Mucosa of rectum (tissue), 2 donors: Measurements from ENCODE around the gene BNIP5.
A peak's percentile ranks its signal among the peaks of the same experiment; 100 is the strongest.

Experiments
- H3K27ac ChIP-seq, 2 donors: one replicate each; pipeline ENCODE4 v1.7.0; 2013; ENCODE audit warnings: inconsistent platforms in 2 of 2, low read depth in 2 of 2, low read length in 2 of 2
- H3K27me3 ChIP-seq, 2 donors: one replicate each; pipeline ENCODE4 v1.7.0; 2013; ENCODE audit warnings: low read length in 2 of 2; ENCODE audit not compliant: control insufficient read depth in 2 of 2, insufficient read depth in 2 of 2
- H3K36me3 ChIP-seq, 2 donors: one replicate each; pipeline ENCODE4 v1.7.0; 2013; ENCODE audit warnings: low read length in 2 of 2; ENCODE audit not compliant: control insufficient read depth in 2 of 2, insufficient read depth in 2 of 2
- H3K4me1 ChIP-seq, 2 donors: one replicate each; pipeline ENCODE4 v1.7.0; 2013; ENCODE audit warnings: low read length in 2 of 2, mild to moderate bottlenecking in 1 of 2; ENCODE audit not compliant: control insufficient read depth in 2 of 2, insufficient read depth in 2 of 2
- H3K4me3 ChIP-seq, 2 donors: one replicate each; pipeline ENCODE4 v1.7.0; 2013; ENCODE audit warnings: low read length in 2 of 2
- H3K9ac ChIP-seq, 2 donors: one replicate each; pipeline ENCODE4 v1.7.0; 2013; ENCODE audit warnings: low read length in 2 of 2, low read depth in 1 of 2, mild to moderate bottlenecking in 1 of 2
- H3K9me3 ChIP-seq, 2 donors: one replicate each; pipeline ENCODE4 v1.7.0; 2013; ENCODE audit warnings: low read length in 2 of 2; ENCODE audit not compliant: control insufficient read depth in 2 of 2
- donor health status: healthy.
- donor health status: Normal muscosa, but diverticular disease.

BNIP5 gene

GRCh38 chr6:36333931-36334725 lies 2.6 kb downstream of the BNIP5 start:
- H3K4me3 ChIP-seq: peak overlapping the region; percentile 52 to 77
- peak overlapping the region; percentile 1 to 66 for H3K9ac ChIP-seq

GRCh38 chr6:36333171-36333895 lies 3.4 kb downstream of the BNIP5 start:
- Histone ChIP-seq H3K27me3 (no peaks in the 10 kb centered on the region), H3K36me3 (peaks cover 0 to 6% of the 10 kb centered on the region in 2 donors), H3K4me1 (peaks cover 36 to 39% of the 10 kb centered on the region in 2 donors), H3K27ac (peak overlapping the region; percentile 91 to 93), H3K4me3 (no peak overlapping the region), H3K9ac (peak overlapping the region; percentile 1 to 66), H3K9me3 (no peaks in the 10 kb centered on the region)

More at GRCh38 chr6:36333931-36334725, 2.6 kb downstream of the BNIP5 start:
- Histone ChIP-seq H3K9me3 (no peaks in the 10 kb centered on the region), H3K4me1 (peaks cover 38 to 47% of the 10 kb centered on the region in 2 donors), H3K27me3 (no peaks in the 10 kb centered on the region), H3K27ac (peak overlapping the region; percentile 91 to 93), H3K36me3 (peaks cover 0 to 4% of the 10 kb centered on the region in 2 donors)

DNA sequence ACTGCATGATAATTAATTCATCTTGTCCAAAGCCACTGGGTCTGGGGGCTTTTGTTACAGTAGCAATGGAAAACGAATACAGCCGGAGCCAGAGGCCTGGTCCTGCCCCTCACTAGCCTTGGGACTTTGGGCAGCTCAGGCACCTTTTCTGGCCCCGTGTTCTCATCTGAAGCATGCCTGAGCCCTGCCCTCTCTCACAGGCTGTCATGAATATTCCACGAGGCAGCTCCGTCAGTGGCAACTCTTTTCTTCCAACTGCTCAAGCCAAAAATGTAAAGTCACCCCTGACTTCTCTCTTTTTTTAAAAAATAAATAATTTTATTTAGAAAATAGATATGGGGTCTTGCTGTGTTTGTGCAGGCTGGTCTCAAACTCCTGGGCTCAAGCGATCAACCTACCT lies 5.3 kb downstream of the BNIP5 start:
- peaks cover 3 to 7% of the 10 kb centered on the region in 2 donors for H3K36me3 ChIP-seq
- peaks cover 28 to 30% of the 10 kb centered on the region in 2 donors for H3K4me1 ChIP-seq
- no peaks in the 10 kb centered on the region for H3K27me3 ChIP-seq
- no peaks in the 10 kb centered on the region for H3K9me3 ChIP-seq
- no peak overlapping the region for H3K9ac ChIP-seq
- H3K4me3 ChIP-seq: no peak overlapping the region
- H3K27ac ChIP-seq: no peak overlapping the region

DNA sequence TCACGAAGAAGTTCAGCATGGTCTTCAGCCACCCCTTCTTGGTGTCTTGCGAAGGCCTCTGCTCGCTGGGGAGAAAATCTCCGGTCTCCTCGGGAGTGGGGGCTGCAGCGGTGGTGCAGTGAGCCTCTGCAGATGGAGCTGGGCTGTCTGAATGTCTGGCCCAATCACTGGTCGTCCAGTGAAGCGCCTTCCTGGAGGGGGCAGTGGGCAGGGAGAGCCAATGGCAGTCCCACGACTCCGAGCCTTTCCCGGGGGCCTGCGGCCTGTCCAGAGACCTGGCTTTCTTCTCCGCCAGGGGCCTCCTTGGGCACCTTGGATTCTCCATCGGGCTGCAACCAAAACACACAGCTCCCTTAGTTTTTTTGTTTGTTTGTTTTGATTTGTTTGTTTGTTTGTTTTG lies 6.3 kb downstream of the BNIP5 start:
- peaks cover 12% of the 10 kb centered on the region in 2 donors for H3K36me3 ChIP-seq
- no peaks in the 10 kb centered on the region for H3K9me3 ChIP-seq
- H3K27me3 ChIP-seq: no peaks in the 10 kb centered on the region
- H3K27ac ChIP-seq: no peak overlapping the region
- H3K9ac ChIP-seq: no peak overlapping the region
- no peak overlapping the region for H3K4me3 ChIP-seq
- peaks cover 19 to 20% of the 10 kb centered on the region in 2 donors for H3K4me1 ChIP-seq

DNA sequence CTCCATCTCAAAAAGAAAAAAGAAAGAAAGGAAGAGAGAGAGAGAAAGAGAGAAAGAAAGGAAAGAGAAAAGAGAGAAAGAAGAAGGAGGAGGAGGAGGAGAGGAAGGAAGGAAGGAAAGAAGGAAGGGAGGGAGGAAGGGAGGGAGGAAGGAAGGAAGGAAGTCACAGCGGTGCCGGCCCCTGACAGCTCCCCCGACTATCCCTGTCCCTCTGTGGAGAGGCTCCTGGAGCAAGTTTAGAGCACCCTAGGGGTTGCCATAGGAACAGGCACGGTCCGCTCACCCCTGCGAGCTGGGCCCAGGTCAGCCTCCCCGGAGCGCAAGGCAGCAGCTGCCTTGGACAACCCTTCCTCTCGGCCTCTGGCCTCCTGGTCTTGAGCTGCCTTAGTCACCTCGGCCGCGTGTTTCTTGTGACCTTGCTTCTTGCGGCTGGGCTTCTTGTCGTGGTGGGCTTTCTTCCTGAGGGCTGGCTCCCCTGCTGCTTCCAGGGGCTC lies 6.8 kb downstream of the BNIP5 start:
- no peak overlapping the region for H3K4me3 ChIP-seq
- H3K9ac ChIP-seq: no peak overlapping the region
- H3K9me3 ChIP-seq: no peaks in the 10 kb centered on the region
- H3K27me3 ChIP-seq: no peaks in the 10 kb centered on the region
- no peak overlapping the region for H3K27ac ChIP-seq
- peaks cover 15 to 17% of the 10 kb centered on the region in 2 donors for H3K36me3 ChIP-seq
- H3K4me1 ChIP-seq: peaks cover 14 to 15% of the 10 kb centered on the region in 2 donors

DNA sequence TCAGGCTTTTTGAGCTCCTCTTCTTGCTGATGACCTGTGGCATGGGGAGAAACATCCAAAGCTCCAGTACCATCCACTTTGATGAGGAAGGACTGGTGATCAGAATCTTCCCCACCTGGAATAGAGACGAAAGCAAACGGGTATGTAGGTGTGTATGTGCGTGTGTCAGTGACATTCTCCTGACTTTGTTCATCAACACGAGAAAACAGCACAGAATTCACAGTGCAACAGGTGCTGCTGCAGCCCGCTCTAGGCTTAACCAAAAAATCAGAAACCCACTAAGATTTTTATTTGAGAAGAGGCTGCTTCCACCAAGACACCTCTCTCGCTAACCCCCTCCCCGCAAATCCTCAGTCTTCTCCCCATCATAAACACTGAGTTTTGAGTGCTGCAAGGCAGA lies 8.1 kb downstream of the BNIP5 start:
- Histone ChIP-seq H3K9me3 (no peaks in the 10 kb centered on the region), H3K4me1 (peaks cover 2 to 3% of the 10 kb centered on the region in 2 donors), H3K27me3 (no peaks in the 10 kb centered on the region), H3K4me3 (no peak overlapping the region), H3K9ac (no peak overlapping the region), H3K36me3 (peaks cover 18 to 20% of the 10 kb centered on the region in 2 donors), H3K27ac (no peak overlapping the region)

GRCh38 chr6:36327919-36328236 lies 8.8 kb downstream of the BNIP5 start:
- H3K9me3 ChIP-seq: no peaks in the 10 kb centered on the region
- no peaks in the 10 kb centered on the region for H3K27me3 ChIP-seq
- H3K4me1 ChIP-seq: no peaks in the 10 kb centered on the region
- H3K9ac ChIP-seq: no peak overlapping the region
- H3K36me3 ChIP-seq: peaks cover 18 to 24% of the 10 kb centered on the region in 2 donors
- H3K27ac ChIP-seq: no peak overlapping the region
- H3K4me3 ChIP-seq: no peak overlapping the region

GRCh38 chr6:36327226-36327918 lies 9.3 kb downstream of the BNIP5 start:
- no peaks in the 10 kb centered on the region for H3K4me1 ChIP-seq
- H3K27me3 ChIP-seq: no peaks in the 10 kb centered on the region
- H3K36me3 ChIP-seq: peaks cover 22 to 24% of the 10 kb centered on the region in 2 donors
- H3K27ac ChIP-seq: no peak overlapping the region
- H3K9ac ChIP-seq: no peak overlapping the region
- H3K9me3 ChIP-seq: no peaks in the 10 kb centered on the region
- no peak overlapping the region for H3K4me3 ChIP-seq

GRCh38 chr6:36326356-36326995 lies 10.2 kb downstream of the BNIP5 start:
- peaks cover 22 to 24% of the 10 kb centered on the region in 2 donors for H3K36me3 ChIP-seq
- no peak overlapping the region for H3K27ac ChIP-seq
- H3K27me3 ChIP-seq: no peaks in the 10 kb centered on the region
- no peaks in the 10 kb centered on the region for H3K9me3 ChIP-seq
- H3K4me1 ChIP-seq: no peaks in the 10 kb centered on the region
- H3K4me3 ChIP-seq: no peak overlapping the region
- H3K9ac ChIP-seq: no peak overlapping the region
